GM12878 (cell line): Measurements from ENCODE around the gene COTL1. TPM values are rescaled to one million over a fixed set of nuclear protein-coding genes. Genes with fewer than 3 reads are reported as not detected.

Experiments used
- ATAC-seq: fragments of 200-7000 bp; cut with Tn5 transposase; 3 replicates; pipeline ENCODE4 v1.9.1; 2020; ENCODE audit warnings: mild to moderate bottlenecking, moderate library complexity
- BruUV-seq: library from RNA; stranded (reverse); fragments of 400-500 nt; replicated peaks from 2 replicates; lab custom pipeline; 2021; lab: Mats Ljungman, UMichigan
- CTCF ChIA-PET: fragments of 300-600 bp; sonication (Branson Sonifier 250); formaldehyde crosslinking; extraction: SDS; loops from one replicate; lab custom pipeline; 2021; ENCODE audit warnings: inconsistent platforms; lab: Yijun Ruan, JAX
- POLR2A ChIA-PET: fragments of 350-600 bp; formaldehyde crosslinking; extraction: SDS; loops from one replicate; lab custom pipeline; 2021; ENCODE audit warnings: inconsistent platforms; lab: Charles Lee
- RAD21 ChIA-PET: fragments of 300-600 bp; sonication (Branson Sonifier 250); formaldehyde crosslinking; loops from one replicate; lab custom pipeline; 2023; ENCODE audit warnings: antibody characterized with exemption; ENCODE audit not compliant: unreplicated experiment; lab: Charles Lee
- SMC1A ChIA-PET: fragments of 300-600 bp; sonication (Branson Sonifier 250); formaldehyde crosslinking; loops from one replicate; lab custom pipeline; 2023; ENCODE audit not compliant: unreplicated experiment, uncharacterized antibody; lab: Charles Lee
- DNase-seq: peaks from one replicate; pipeline ENCODE4 v3.0.0-alpha.2; 2011; ENCODE audit warnings: low read depth, low spot score
- FAIRE-seq: peaks from 3 replicates; lab custom pipeline; 2011; peaks lifted over from hg19 to GRCh38; lab: Jason Lieb, UNC
- H2AFZ ChIP-seq: 2 replicates; pipeline ENCODE4 v1.6.0; 2011; ENCODE audit warnings: low read depth, low read length, control low read depth; ENCODE audit not compliant: control insufficient read depth
- H3K27ac ChIP-seq: 2 replicates; pipeline ENCODE4 v1.5.1; 2011; ENCODE audit warnings: control low read depth; ENCODE audit not compliant: control insufficient read depth, insufficient read depth
- H3K27me3 ChIP-seq, 2 experiments: replicated peaks in 1 of 2; 2 replicates each; pipeline versions ENCODE4 v1.6.0 to v1.6.1; 2011; ENCODE audit warnings: low read length in 1 of 2; ENCODE audit not compliant: control insufficient read depth in 2 of 2, insufficient read depth in 2 of 2
- H3K36me3 ChIP-seq, 2 experiments: 2 replicates each; pipeline ENCODE4 v1.5.1; 2011; ENCODE audit warnings: low read length in 1 of 2; ENCODE audit not compliant: control insufficient read depth in 2 of 2, insufficient read depth in 2 of 2
- H3K4me1 ChIP-seq: 2 replicates; pipeline ENCODE4 v1.6.1; 2011; ENCODE audit warnings: mild to moderate bottlenecking, low read length, moderate library complexity, mixed read lengths; ENCODE audit not compliant: control insufficient read depth, insufficient read depth
- H3K4me2 ChIP-seq: 2 replicates; pipeline ENCODE4 v1.6.0; 2011; ENCODE audit warnings: control low read depth; ENCODE audit not compliant: control insufficient read depth, insufficient read depth
- H3K4me3 ChIP-seq: fragments of 200-600 bp; sonication (generic); 2 replicates; pipeline ENCODE4 v1.5.1; 2016
- H3K79me2 ChIP-seq: 2 replicates; pipeline ENCODE4 v1.6.0; 2011; ENCODE audit warnings: low read length; ENCODE audit not compliant: control insufficient read depth, insufficient read depth
- H3K9ac ChIP-seq: 2 replicates; pipeline ENCODE4 v1.8.0; 2011; ENCODE audit warnings: low read length, control low read depth, mixed read lengths; ENCODE audit not compliant: control insufficient read depth, insufficient read depth
- H3K9me3 ChIP-seq: replicated peaks from 3 replicates; pipeline ENCODE4 v1.5.1; 2011; ENCODE audit warnings: mild to moderate bottlenecking, low read length; ENCODE audit not compliant: control insufficient read depth, insufficient read depth
- H4K20me1 ChIP-seq: 2 replicates; pipeline ENCODE4 v1.6.0; 2011; ENCODE audit not compliant: control insufficient read depth, insufficient read depth
- ATF3 ChIP-seq: IDR thresholded peaks from 2 replicates; pipeline ENCODE4 v1.6.1; 2011; ENCODE audit warnings: low read depth, mild to moderate bottlenecking, low read length, moderate library complexity, borderline replicate concordance; ENCODE audit errors: extremely low read depth
- E2F8 ChIP-seq: fragments of 450-650 bp; IDR thresholded peaks from 2 replicates; pipeline ENCODE4 v1.6.1; 2018; ENCODE audit warnings: mild to moderate bottlenecking, low read depth, moderate library complexity; ENCODE audit not compliant: partially characterized antibody
- EZH2 ChIP-seq: IDR thresholded peaks from 2 replicates; pipeline ENCODE4 v1.6.1; 2012; ENCODE audit warnings: low read depth, mild to moderate bottlenecking, control low read depth, inconsistent platforms, low read length, borderline replicate concordance; ENCODE audit not compliant: control insufficient read depth
- HSF1 ChIP-seq: fragments of 150-350 bp; IDR thresholded peaks from 2 replicates; pipeline ENCODE4 v1.6.1; 2014; ENCODE audit warnings: mild to moderate bottlenecking, low read depth, low read length
- SKIL ChIP-seq: fragments of 450-650 bp; IDR thresholded peaks from 2 replicates; pipeline ENCODE4 v1.6.1; 2017; ENCODE audit warnings: mild to moderate bottlenecking, low read depth, inconsistent platforms; ENCODE audit not compliant: poor library complexity, severe bottlenecking
- WGBS: methylation state at CpG from one replicate; pipeline ENCODE4 v1.1.6; 2016; ENCODE audit warnings: low lambda C conversion rate; ENCODE audit not compliant: insufficient replicate concordance, insufficient coverage; ENCODE audit errors: missing lambda C conversion rate; 5-methylcytosine and 5-hydroxymethylcytosine counted together
- in situ Hi-C: fragments of 300-500 bp; cut with MboI; formaldehyde crosslinking; loops from 9 replicates; pipeline ENCODE4 v1.14.3; 2018; ENCODE audit warnings: mixed read lengths
- intact Hi-C: fragments of 100-400 bp; cut with micrococcal nuclease; formaldehyde crosslinking; loops from one replicate; pipeline ENCODE4 v1.14.2; 2022; ENCODE audit not compliant: unreplicated experiment
- polyA plus RNA-seq, 11 experiments: library from polyadenylated mRNA; depleted of rRNA in 4 of 11; unstranded in 6 of 11; stranded (reverse) in 5 of 11; fragments of >200 nt; fragmentation: Nextera tagmentation in 4 of 11; fragmentation: Illumina TruSeq in 1 of 11; extraction: Ambion mirVana in 4 of 11; extraction: Trizol in 1 of 11; gene quantifications; 1 replicate in 1 of 11; 2 replicates in 10 of 11; pipeline versions ENCODE4 v1.2.1 to v1.2.3, GENCODE V29; 2011 to 2016; ENCODE audit warnings: inconsistent platforms in 2 of 11, missing spikeins in 2 of 11, low read depth in 1 of 11
- total RNA-seq, 4 experiments: library from RNA; depleted of rRNA in 3 of 4; stranded (reverse); fragments of >200 nt in 3 of 4; fragmentation: Illumina TruSeq in 1 of 4; extraction: Trizol in 1 of 4; gene quantifications; 2 replicates each; pipeline versions ENCODE4 v1.2.1 to v1.2.3, GENCODE V29; 2013 to 2021
- TF ChIP-seq, protein P1 (sequence below): fragments of 450-650 bp; IDR thresholded peaks from 2 replicates; pipeline ENCODE4 v1.6.1; 2017; ENCODE audit warnings: low read depth, mild to moderate bottlenecking, moderate library complexity
- TF ChIP-seq, protein P2 (sequence below): IDR thresholded peaks from 2 replicates; pipeline ENCODE4 v1.6.1; 2012; ENCODE audit warnings: mild to moderate bottlenecking, low read depth, low read length

COTL1 gene
- total and polyA plus RNA-seq, 10 of the 15 experiments (the other 5 are each of a cell fraction or from before 2014, with no cell fraction given), result 140 to 894 (median 330) TPM

- FAIRE-seq (no peak), ATAC-seq (0 out of 3 replicates have a peak, but pooled peaks have one; percentile 4), DNase-seq (no peak)
- peak overlapping the region; percentile 18; the same call in 1 of the 2 replicates for H3K9ac ChIP-seq
- H3K79me2 ChIP-seq, result peaks cover 93% of the 10 kb centered on the region
- no TSS peak for BruUV-seq
- intact Hi-C loops, result no loop called here
- H3K9me3 ChIP-seq, result no peaks in the 10 kb centered on the region; the same call in 2 of the 3 replicates
- no peaks in the 10 kb centered on the region for H4K20me1 ChIP-seq
- ChIA-PET POLR2A (interaction anchor here (2.0 to 16.2 kb wide), 3 partner anchors 8 to 11 kb away, joined by 5 to 214 read pairs (median 12); partner anchors contain the start of gene COTL1), CTCF (interaction anchor here (5.4 kb wide), 1 partner anchor 18 kb away, joined by 42 read pairs; no protein-coding TSS in a partner anchor), SMC1A (interaction anchor here (0.8 to 14.5 kb wide), 4 partner anchors 12 to 124 kb away, joined by 3 to 229 read pairs (median 94); partner anchors contain the start of gene COTL1), RAD21 (interaction anchor here (4.9 to 13.6 kb wide), 3 partner anchors 7 to 90 kb away, joined by 22 to 224 read pairs (median 79); partner anchors contain the start of gene COTL1)
- 45% methylated on average over 9 of the region's 9 CpGs for WGBS
- peak overlapping the region; percentile 60; the same call in 1 of the 2 replicates for H3K4me3 ChIP-seq
- H3K27ac ChIP-seq, result peak overlapping the region; percentile 80
- in situ Hi-C loops, result loop anchor here (10.0 to 25.0 kb wide), 2 partner anchors 650 to 958 kb away; partner anchors contain the start of gene OSGIN1
- peaks cover 2 to 10% of the 10 kb centered on the region in 2 experiments; a peak in 3 of 4 replicates for H3K36me3 ChIP-seq
- no peak overlapping the region for H2AFZ ChIP-seq
- no peaks in the 10 kb centered on the region for H3K27me3 ChIP-seq
- peaks cover 82% of the 10 kb centered on the region for H3K4me1 ChIP-seq
- H3K4me2 ChIP-seq, result peak overlapping the region; percentile 92
- TF ChIP-seq ATF3, result no peak
- TF ChIP-seq SKIL, result no peak
- TF ChIP-seq HSF1, result no peak
- no peak for TF ChIP-seq EZH2
- TF ChIP-seq E2F8, result no peak
- TF ChIP-seq, protein P1, sequence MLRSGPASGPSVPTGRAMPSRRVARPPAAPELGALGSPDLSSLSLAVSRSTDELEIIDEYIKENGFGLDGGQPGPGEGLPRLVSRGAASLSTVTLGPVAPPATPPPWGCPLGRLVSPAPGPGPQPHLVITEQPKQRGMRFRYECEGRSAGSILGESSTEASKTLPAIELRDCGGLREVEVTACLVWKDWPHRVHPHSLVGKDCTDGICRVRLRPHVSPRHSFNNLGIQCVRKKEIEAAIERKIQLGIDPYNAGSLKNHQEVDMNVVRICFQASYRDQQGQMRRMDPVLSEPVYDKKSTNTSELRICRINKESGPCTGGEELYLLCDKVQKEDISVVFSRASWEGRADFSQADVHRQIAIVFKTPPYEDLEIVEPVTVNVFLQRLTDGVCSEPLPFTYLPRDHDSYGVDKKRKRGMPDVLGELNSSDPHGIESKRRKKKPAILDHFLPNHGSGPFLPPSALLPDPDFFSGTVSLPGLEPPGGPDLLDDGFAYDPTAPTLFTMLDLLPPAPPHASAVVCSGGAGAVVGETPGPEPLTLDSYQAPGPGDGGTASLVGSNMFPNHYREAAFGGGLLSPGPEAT, result 0 out of 2 replicates have a peak, but pooled peaks have one; percentile 10
- TF ChIP-seq, protein P2, sequence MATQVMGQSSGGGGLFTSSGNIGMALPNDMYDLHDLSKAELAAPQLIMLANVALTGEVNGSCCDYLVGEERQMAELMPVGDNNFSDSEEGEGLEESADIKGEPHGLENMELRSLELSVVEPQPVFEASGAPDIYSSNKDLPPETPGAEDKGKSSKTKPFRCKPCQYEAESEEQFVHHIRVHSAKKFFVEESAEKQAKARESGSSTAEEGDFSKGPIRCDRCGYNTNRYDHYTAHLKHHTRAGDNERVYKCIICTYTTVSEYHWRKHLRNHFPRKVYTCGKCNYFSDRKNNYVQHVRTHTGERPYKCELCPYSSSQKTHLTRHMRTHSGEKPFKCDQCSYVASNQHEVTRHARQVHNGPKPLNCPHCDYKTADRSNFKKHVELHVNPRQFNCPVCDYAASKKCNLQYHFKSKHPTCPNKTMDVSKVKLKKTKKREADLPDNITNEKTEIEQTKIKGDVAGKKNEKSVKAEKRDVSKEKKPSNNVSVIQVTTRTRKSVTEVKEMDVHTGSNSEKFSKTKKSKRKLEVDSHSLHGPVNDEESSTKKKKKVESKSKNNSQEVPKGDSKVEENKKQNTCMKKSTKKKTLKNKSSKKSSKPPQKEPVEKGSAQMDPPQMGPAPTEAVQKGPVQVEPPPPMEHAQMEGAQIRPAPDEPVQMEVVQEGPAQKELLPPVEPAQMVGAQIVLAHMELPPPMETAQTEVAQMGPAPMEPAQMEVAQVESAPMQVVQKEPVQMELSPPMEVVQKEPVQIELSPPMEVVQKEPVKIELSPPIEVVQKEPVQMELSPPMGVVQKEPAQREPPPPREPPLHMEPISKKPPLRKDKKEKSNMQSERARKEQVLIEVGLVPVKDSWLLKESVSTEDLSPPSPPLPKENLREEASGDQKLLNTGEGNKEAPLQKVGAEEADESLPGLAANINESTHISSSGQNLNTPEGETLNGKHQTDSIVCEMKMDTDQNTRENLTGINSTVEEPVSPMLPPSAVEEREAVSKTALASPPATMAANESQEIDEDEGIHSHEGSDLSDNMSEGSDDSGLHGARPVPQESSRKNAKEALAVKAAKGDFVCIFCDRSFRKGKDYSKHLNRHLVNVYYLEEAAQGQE, result no peak
Observed at GRCh38 chr16:84604477-84605013, 13.3 kb downstream of the COTL1 start.
